WTC11 (cell line): Measurements from ENCODE around the gene ALOXE3.

Experiments
- CREM ChIP-seq: sonication (generic); formaldehyde crosslinking; IDR thresholded peaks from 2 replicates; pipeline ENCODE4 v1.8.1; 2022; ENCODE audit warnings: mild to moderate bottlenecking, missing genetic modification reagents, moderate library complexity
- FOXP1 ChIP-seq: sonication (generic); formaldehyde crosslinking; IDR thresholded peaks from 2 replicates; pipeline ENCODE4 v1.8.0; 2022; ENCODE audit warnings: missing genetic modification reagents, mild to moderate bottlenecking, moderate library complexity, borderline replicate concordance
- NR3C1 ChIP-seq: sonication (generic); formaldehyde crosslinking; conservative IDR thresholded peaks from 2 replicates; pipeline ENCODE4 v1.8.1; 2023; ENCODE audit warnings: low read depth, mild to moderate bottlenecking, missing genetic modification reagents
- SP1 ChIP-seq: sonication (generic); formaldehyde crosslinking; conservative IDR thresholded peaks from 2 replicates; pipeline ENCODE4 v1.8.1; 2022; ENCODE audit warnings: missing genetic modification reagents
- ZNF219 ChIP-seq: sonication (generic); formaldehyde crosslinking; IDR thresholded peaks from 2 replicates; pipeline ENCODE4 v1.8.0; 2023; ENCODE audit warnings: missing genetic modification reagents, mild to moderate bottlenecking, borderline replicate concordance
- TF ChIP-seq, protein P1 (sequence below): fragments of 200-600 bp; IDR thresholded peaks from 2 replicates; pipeline ENCODE4 v1.8.0; 2022; ENCODE audit warnings: antibody characterized with exemption
- TF ChIP-seq, protein P2 (sequence below): sonication (generic); formaldehyde crosslinking; conservative IDR thresholded peaks from 2 replicates; pipeline ENCODE4 v1.8.1; 2022; ENCODE audit warnings: mild to moderate bottlenecking, missing genetic modification reagents

DNA sequence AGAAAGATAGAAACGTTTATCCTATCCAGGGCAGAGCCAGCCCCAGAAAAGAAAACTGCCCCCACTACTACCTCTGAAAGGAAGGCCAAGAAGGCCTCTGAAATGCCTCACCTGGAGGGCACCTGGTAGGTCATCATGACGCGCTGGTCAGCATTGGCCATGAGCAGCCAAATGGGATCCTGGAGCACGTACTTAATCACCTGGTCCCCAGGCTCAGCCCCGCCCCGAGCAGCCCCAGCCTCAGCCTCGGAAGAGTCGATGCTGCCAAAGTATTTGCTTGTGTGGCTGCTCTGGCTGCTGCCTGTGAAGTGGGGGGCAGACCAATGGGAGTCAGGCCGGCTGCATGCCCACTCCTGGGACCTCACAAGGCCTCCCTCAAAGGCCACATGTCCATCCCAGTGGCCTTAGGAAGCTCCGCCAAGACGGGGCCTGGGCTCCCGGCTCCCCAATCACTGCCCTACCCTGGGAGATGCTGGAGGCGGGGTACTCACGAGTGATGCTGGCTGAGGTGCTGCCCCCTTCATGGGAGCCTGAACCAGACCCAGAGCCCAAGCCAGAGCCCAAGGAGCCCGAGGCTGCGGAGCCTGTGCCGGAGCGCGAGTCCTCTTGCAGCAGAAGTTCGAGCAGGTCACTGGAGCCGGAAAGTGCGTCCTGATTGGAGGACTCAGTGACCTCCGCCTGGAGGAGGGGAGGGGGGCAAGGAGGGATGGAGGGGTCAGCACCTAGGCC is 24.0 kb upstream of the ALOXE3 start:
- TF ChIP-seq SP1 = no peak
- TF ChIP-seq, protein P1, sequence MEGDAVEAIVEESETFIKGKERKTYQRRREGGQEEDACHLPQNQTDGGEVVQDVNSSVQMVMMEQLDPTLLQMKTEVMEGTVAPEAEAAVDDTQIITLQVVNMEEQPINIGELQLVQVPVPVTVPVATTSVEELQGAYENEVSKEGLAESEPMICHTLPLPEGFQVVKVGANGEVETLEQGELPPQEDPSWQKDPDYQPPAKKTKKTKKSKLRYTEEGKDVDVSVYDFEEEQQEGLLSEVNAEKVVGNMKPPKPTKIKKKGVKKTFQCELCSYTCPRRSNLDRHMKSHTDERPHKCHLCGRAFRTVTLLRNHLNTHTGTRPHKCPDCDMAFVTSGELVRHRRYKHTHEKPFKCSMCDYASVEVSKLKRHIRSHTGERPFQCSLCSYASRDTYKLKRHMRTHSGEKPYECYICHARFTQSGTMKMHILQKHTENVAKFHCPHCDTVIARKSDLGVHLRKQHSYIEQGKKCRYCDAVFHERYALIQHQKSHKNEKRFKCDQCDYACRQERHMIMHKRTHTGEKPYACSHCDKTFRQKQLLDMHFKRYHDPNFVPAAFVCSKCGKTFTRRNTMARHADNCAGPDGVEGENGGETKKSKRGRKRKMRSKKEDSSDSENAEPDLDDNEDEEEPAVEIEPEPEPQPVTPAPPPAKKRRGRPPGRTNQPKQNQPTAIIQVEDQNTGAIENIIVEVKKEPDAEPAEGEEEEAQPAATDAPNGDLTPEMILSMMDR = no peak
- TF ChIP-seq CREM = no peak
- TF ChIP-seq, protein P2, sequence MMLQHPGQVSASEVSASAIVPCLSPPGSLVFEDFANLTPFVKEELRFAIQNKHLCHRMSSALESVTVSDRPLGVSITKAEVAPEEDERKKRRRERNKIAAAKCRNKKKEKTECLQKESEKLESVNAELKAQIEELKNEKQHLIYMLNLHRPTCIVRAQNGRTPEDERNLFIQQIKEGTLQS (CRISPR knock-in tag) = no peak
- no peak for TF ChIP-seq FOXP1
- TF ChIP-seq NR3C1 (CRISPR knock-in tag) = no peak
- no peak for TF ChIP-seq ZNF219 (CRISPR knock-in tag)
